Muscle layer of duodenum (tissue), 2 donors: ENCODE results near the gene ERBB4.

Source experiments
- H3K27ac ChIP-seq: one replicate; pipeline ENCODE4 v1.7.0; 2013; ENCODE audit warnings: mild to moderate bottlenecking, low read length
- H3K27me3 ChIP-seq: one replicate; pipeline ENCODE4 v1.7.0; 2013; ENCODE audit warnings: low read depth, mild to moderate bottlenecking, control low read depth, low read length
- H3K36me3 ChIP-seq, 2 donors: one replicate each; pipeline ENCODE4 v1.7.0; 2013; ENCODE audit warnings: low read length in 2 of 2, control low read depth in 1 of 2, mild to moderate bottlenecking in 1 of 2; ENCODE audit not compliant: insufficient read depth in 2 of 2, control insufficient read depth in 1 of 2
- H3K4me1 ChIP-seq, 2 donors: one replicate each; pipeline ENCODE4 v1.7.0; 2013; ENCODE audit warnings: low read length in 2 of 2, mild to moderate bottlenecking in 2 of 2, control low read depth in 1 of 2, moderate library complexity in 1 of 2; ENCODE audit not compliant: insufficient read depth in 2 of 2, control insufficient read depth in 1 of 2
- H3K4me3 ChIP-seq, 2 donors: one replicate each; pipeline ENCODE4 v1.7.0; 2013; ENCODE audit warnings: low read length in 2 of 2, low read depth in 1 of 2, mild to moderate bottlenecking in 1 of 2
- H3K9me3 ChIP-seq, 2 donors: one replicate each; pipeline ENCODE4 v1.7.0; 2013; ENCODE audit warnings: low read length in 2 of 2, control low read depth in 1 of 2, mild to moderate bottlenecking in 1 of 2; ENCODE audit not compliant: control insufficient read depth in 1 of 2
- donor health status: healthy.

ERBB4 gene

GRCh38 chr2:212359425-212360067 is 179.1 kb downstream of the ERBB4 start:
- Histone ChIP-seq H3K27me3 (no peaks in the 10 kb centered on the region), H3K4me3 (no peak overlapping the region)

GRCh38 chr2:212357606-212358005 is 181.0 kb downstream of the ERBB4 start:
- H3K4me1 ChIP-seq: no peaks in the 10 kb centered on the region

More at GRCh38 chr2:212359425-212360067, 179.1 kb downstream of the ERBB4 start:
- Histone ChIP-seq H3K27ac (no peak overlapping the region), H3K36me3 (no peaks in the 10 kb centered on the region), H3K9me3 (no peaks in the 10 kb centered on the region), H3K4me1 (no peaks in the 10 kb centered on the region)

DNA sequence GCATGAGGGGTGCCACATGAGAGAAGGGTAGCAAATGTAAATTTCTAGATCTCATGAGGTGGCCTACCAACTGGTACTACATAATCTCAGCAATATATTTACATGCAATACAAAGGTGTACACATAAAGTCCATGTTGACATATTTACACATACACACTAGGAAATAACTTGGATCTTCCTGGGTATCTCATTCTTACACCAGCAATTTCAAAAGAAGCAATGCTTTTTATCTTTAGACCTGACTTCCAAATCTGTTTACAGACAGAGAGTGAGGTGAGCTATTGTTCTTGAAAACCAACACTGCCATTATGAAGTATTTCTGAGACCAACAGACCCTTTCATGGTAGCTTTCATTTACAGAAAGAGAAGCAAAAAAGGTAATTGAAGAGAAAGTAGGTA is 184.2 kb downstream of the ERBB4 start:
- Histone ChIP-seq H3K9me3 (no peaks in the 10 kb centered on the region), H3K27ac (no peak overlapping the region), H3K36me3 (no peaks in the 10 kb centered on the region), H3K4me1 (no peaks in the 10 kb centered on the region), H3K4me3 (no peak overlapping the region), H3K27me3 (no peaks in the 10 kb centered on the region)

More at GRCh38 chr2:212357606-212358005, 181.0 kb downstream of the ERBB4 start:
- Histone ChIP-seq H3K27me3 (no peaks in the 10 kb centered on the region), H3K4me3 (no peak overlapping the region), H3K27ac (no peak overlapping the region), H3K9me3 (no peaks in the 10 kb centered on the region), H3K36me3 (no peaks in the 10 kb centered on the region)

- H3K4me1 ChIP-seq: no peaks in the 10 kb centered on the region
- no peak overlapping the region for H3K27ac ChIP-seq
- H3K4me3 ChIP-seq: no peak overlapping the region
- no peaks in the 10 kb centered on the region for H3K36me3 ChIP-seq
- H3K27me3 ChIP-seq: no peaks in the 10 kb centered on the region
- H3K9me3 ChIP-seq: no peaks in the 10 kb centered on the region
Measured at GRCh38 chr2:212348501-212348900, 190.1 kb downstream of the ERBB4 start.

DNA sequence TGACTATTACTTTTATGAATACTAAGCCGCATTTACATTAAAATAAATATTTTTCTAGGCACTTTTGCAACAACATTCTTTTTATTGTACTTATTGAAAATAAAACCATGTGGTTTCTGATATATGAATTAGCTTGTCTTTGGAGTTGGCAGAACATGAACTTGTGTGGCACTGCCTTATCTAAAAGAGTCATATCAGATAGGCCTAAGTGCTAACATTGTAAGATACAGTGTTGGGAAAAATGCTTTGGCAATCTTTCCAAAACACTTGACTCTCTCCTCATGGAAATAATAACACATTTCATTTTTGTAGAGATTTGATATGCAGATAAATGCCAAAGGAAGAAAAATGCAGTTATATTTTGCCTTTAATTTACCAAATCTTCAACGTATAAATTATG is 191.7 kb downstream of the ERBB4 start:
- H3K9me3 ChIP-seq: no peaks in the 10 kb centered on the region

GRCh38 chr2:212345966-212346365 is 192.6 kb downstream of the ERBB4 start:
- no peak overlapping the region for H3K27ac ChIP-seq

More for the DNA sequence above, 191.7 kb downstream of the ERBB4 start:
- no peak overlapping the region for H3K4me3 ChIP-seq
- H3K27ac ChIP-seq: no peak overlapping the region
- no peaks in the 10 kb centered on the region for H3K4me1 ChIP-seq
- no peaks in the 10 kb centered on the region for H3K27me3 ChIP-seq
- H3K36me3 ChIP-seq: no peaks in the 10 kb centered on the region

GRCh38 chr2:212344131-212344530 is 194.5 kb downstream of the ERBB4 start:
- Histone ChIP-seq H3K27ac (no peak overlapping the region), H3K4me1 (no peaks in the 10 kb centered on the region), H3K4me3 (no peak overlapping the region), H3K9me3 (no peaks in the 10 kb centered on the region), H3K36me3 (no peaks in the 10 kb centered on the region), H3K27me3 (no peaks in the 10 kb centered on the region)

More at GRCh38 chr2:212345966-212346365, 192.6 kb downstream of the ERBB4 start:
- H3K9me3 ChIP-seq: no peaks in the 10 kb centered on the region
- H3K4me1 ChIP-seq: no peaks in the 10 kb centered on the region
- H3K4me3 ChIP-seq: no peak overlapping the region
- H3K36me3 ChIP-seq: no peaks in the 10 kb centered on the region
- H3K27me3 ChIP-seq: no peaks in the 10 kb centered on the region

GRCh38 chr2:212343167-212343566 is 195.4 kb downstream of the ERBB4 start:
- Histone ChIP-seq H3K27me3 (no peaks in the 10 kb centered on the region), H3K27ac (no peak overlapping the region), H3K4me1 (no peaks in the 10 kb centered on the region), H3K36me3 (no peaks in the 10 kb centered on the region), H3K9me3 (no peaks in the 10 kb centered on the region), H3K4me3 (no peak overlapping the region)

DNA sequence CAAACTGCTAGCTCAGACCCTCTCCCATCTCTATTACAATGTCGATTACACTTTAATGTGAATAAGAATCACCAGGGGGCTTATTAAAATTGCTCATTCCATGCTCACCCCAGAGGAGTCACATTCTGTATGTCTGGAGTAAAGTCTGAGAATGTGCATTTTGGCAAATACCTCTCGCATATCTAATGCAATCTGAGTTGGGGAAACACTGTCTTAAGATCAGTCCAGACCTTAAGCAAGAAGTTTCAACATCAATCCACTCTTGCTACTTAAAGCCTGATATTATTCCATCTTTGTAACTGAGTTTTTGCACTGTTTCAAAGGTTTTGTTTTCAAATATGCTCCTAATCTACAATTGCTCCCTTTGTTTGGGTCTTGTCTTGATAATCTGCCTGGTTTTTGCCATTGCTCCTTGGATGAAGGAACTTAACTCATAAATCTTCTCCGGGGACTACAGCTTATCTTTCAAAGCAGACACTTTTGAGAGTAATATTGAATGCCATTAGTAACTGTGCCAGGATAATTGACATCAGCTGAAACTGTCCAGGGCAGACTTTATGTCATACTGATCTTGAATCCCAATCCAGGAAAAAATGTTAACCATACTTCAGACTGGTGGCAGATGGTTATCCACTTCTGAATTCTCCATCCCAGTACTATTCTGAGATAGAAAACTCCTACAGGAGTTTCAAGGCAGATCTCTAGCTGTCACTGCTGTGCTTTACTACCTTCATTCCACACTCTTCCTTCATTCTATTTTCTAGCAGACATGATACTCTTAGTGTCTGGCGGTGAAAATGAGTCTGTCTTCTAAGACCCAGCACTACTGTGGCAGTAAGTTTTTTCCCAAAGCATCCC is 200.9 kb downstream of the ERBB4 start:
- H3K27me3 ChIP-seq: no peaks in the 10 kb centered on the region
- no peak overlapping the region for H3K4me3 ChIP-seq
- H3K27ac ChIP-seq: no peak overlapping the region
- H3K9me3 ChIP-seq: no peaks in the 10 kb centered on the region
- no peaks in the 10 kb centered on the region for H3K36me3 ChIP-seq
- no peaks in the 10 kb centered on the region for H3K4me1 ChIP-seq

DNA sequence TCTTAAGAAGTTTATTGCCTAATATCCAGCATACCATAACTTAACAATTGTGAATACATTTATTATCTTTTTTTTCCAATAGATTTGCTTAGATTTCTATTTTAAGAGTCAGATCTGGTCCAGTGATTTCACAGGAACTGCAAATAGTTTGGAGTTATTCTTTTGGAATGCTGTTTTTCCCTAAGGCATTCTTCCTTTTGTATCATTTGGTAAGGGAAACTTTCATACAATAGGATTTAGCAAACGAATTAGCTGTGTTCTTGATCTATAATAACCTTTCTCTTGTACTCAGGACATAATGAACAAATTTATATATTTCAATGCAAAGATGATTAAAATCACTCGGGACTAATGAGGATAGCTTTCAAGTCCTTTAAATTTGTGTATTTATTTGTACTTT is 201.6 kb downstream of the ERBB4 start:
- Histone ChIP-seq H3K4me1 (no peaks in the 10 kb centered on the region), H3K36me3 (no peaks in the 10 kb centered on the region), H3K9me3 (no peaks in the 10 kb centered on the region), H3K4me3 (no peak overlapping the region), H3K27me3 (no peaks in the 10 kb centered on the region), H3K27ac (no peak overlapping the region)

DNA sequence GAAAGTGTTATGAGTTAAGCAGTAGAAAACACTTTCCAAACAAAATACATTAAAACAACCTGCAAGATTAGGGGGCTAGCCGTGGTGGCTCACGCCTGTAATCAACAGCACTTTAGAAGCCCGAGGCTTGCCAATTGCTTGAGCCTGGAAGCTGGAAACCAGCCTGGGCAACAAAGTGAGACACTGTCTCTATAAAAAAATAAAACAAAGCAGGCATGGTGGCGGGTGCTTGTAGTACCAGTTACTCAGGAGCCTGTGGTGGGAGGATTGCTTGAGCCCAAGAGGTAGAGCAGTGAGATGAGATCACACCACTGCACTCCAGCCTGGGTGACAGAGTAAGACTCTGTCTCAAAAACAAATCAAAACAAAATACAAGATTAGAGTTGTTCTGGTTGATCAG is 208.3 kb downstream of the ERBB4 start:
- H3K36me3 ChIP-seq: no peaks in the 10 kb centered on the region
- no peaks in the 10 kb centered on the region for H3K27me3 ChIP-seq
- H3K4me1 ChIP-seq: no peaks in the 10 kb centered on the region
- no peaks in the 10 kb centered on the region for H3K9me3 ChIP-seq
- H3K27ac ChIP-seq: no peak overlapping the region
- H3K4me3 ChIP-seq: no peak overlapping the region
